CD4-positive, alpha-beta T cell (primary cell): ENCODE data around the gene POU6F1. TPM values are rescaled to one million over a fixed set of nuclear protein-coding genes. Genes with fewer than 3 reads are reported as not detected.
A peak's percentile ranks its signal among the peaks of the same experiment; 100 is the strongest.

Experiments
- ATAC-seq: fragments of 200-7000 bp; cut with Tn5 transposase; one replicate; pipeline ENCODE4 v1.10.0; 2022; ENCODE audit warnings: mild to moderate bottlenecking; ENCODE audit not compliant: poor library complexity
- CTCF ChIA-PET: fragments of 350-600 bp; sonication (Branson Sonifier 250); formaldehyde crosslinking; loops from one replicate; lab custom pipeline; 2021; ENCODE audit warnings: antibody characterized with exemption, inconsistent platforms; lab: Charles Lee
- POLR2A ChIA-PET: fragments of 350-600 bp; sonication (Branson Sonifier 250); formaldehyde crosslinking; loops from one replicate; lab custom pipeline; 2021; ENCODE audit warnings: antibody characterized with exemption, inconsistent platforms; lab: Charles Lee
- DNase-seq, 14 experiments: peaks; one replicate each; pipeline ENCODE4 v3.0.0-alpha.2; 2013 to 2020; ENCODE audit warnings: mixed read lengths in 2 of 14
- H3K27ac ChIP-seq, 2 donors: one replicate each; pipeline versions ENCODE4 v1.5.1 to v1.7.0; 2013; ENCODE audit warnings: low read length in 2 of 2, low read depth in 1 of 2, mild to moderate bottlenecking in 1 of 2
- H3K27me3 ChIP-seq, 2 experiments: 1 replicate in 1 of 2; 2 replicates in 1 of 2; pipeline versions ENCODE4 v1.6.1 to v1.7.0; 2013; ENCODE audit warnings: low read length in 2 of 2, control low read depth in 1 of 2, mild to moderate bottlenecking in 1 of 2, moderate library complexity in 1 of 2; ENCODE audit not compliant: insufficient read depth in 2 of 2, control insufficient read depth in 1 of 2
- H3K36me3 ChIP-seq: one replicate; pipeline ENCODE4 v1.6.1; 2013; ENCODE audit warnings: low read length, control low read depth; ENCODE audit not compliant: insufficient read depth
- H3K4me1 ChIP-seq: one replicate; pipeline ENCODE4 v1.6.1; 2013; ENCODE audit warnings: low read length, control low read depth; ENCODE audit not compliant: insufficient read depth
- H3K4me3 ChIP-seq: one replicate; pipeline ENCODE4 v1.5.1; 2013; ENCODE audit warnings: mild to moderate bottlenecking, low read length, moderate library complexity
- H3K9me3 ChIP-seq, 2 experiments: 1 replicate in 1 of 2; 2 replicates in 1 of 2; pipeline versions ENCODE4 v1.6.1 to v1.7.0; 2013; ENCODE audit warnings: low read length in 2 of 2, mild to moderate bottlenecking in 2 of 2, control low read depth in 1 of 2, moderate library complexity in 1 of 2; ENCODE audit not compliant: control insufficient read depth in 1 of 2, insufficient read depth in 1 of 2
- H3K27ac Mint-ChIP-seq: one replicate; pipeline ENCODE4 v1.8.0; 2020; ENCODE audit warnings: mixed read lengths
- H3K27me3 Mint-ChIP-seq: one replicate; pipeline ENCODE4 v1.8.0; 2021; ENCODE audit warnings: mixed read lengths
- H3K36me3 Mint-ChIP-seq: one replicate; pipeline ENCODE4 v1.8.0; 2021; ENCODE audit warnings: low read depth, mixed read lengths
- H3K4me1 Mint-ChIP-seq: one replicate; pipeline ENCODE4 v1.8.0; 2021; ENCODE audit warnings: low read depth, mixed read lengths
- H3K4me3 Mint-ChIP-seq: one replicate; pipeline ENCODE4 v1.8.0; 2020; ENCODE audit warnings: mild to moderate bottlenecking, mixed read lengths
- H3K9me3 Mint-ChIP-seq: one replicate; pipeline ENCODE4 v1.8.0; 2020; ENCODE audit warnings: mixed read lengths
- CTCF ChIP-seq: fragments of 200-600 bp; IDR thresholded peaks from one replicate; pipeline ENCODE4 v1.8.0; 2022; ENCODE audit warnings: antibody characterized with exemption, mild to moderate bottlenecking
- intact Hi-C, 2 experiments: fragments of 100-400 bp; cut with DNase I in 1 of 2; cut with micrococcal nuclease in 1 of 2; formaldehyde crosslinking; loops; one replicate each; pipeline versions ENCODE4 v1.15.1 to v1.9.0; 2023 to 2025; cut with DNase I, micrococcal nuclease
- total RNA-seq, 174 experiments: library from RNA in 2 of 174; stranded (reverse) in 2 of 174; gene quantifications; one replicate each; pipeline ENCODE4 v1.2.3 and lab custom pipeline; 2021 to 2026

Gene POU6F1
- total RNA-seq, 2 experiments from 2014 or later: 31.7 to 36.8 TPM

GRCh38 chr12:51208016-51208660 is 9.7 kb downstream of the POU6F1 start:
- ChIA-PET CTCF (no interaction called here), POLR2A (no interaction called here)
- no peaks in the 10 kb centered on the region for H3K9me3 ChIP-seq
- H3K27me3 ChIP-seq: no peaks in the 10 kb centered on the region
- DNase-seq (no peak), ATAC-seq (no peak)
- Mint-ChIP-seq H3K36me3 (peaks cover 28% of the 10 kb centered on the region), H3K4me1 (peaks cover 11% of the 10 kb centered on the region), H3K4me3 (no peak overlapping the region), H3K27me3 (no peaks in the 10 kb centered on the region), H3K9me3 (no peaks in the 10 kb centered on the region), H3K27ac (no peak overlapping the region)
- intact Hi-C loops: no loop called here
- peaks cover 9% of the 10 kb centered on the region for H3K36me3 ChIP-seq
- TF ChIP-seq CTCF: no peak
- no peak overlapping the region for H3K4me3 ChIP-seq
- no peak overlapping the region for H3K27ac ChIP-seq
- H3K4me1 ChIP-seq: peaks cover 8% of the 10 kb centered on the region

GRCh38 chr12:51205350-51205749 is 12.5 kb downstream of the POU6F1 start:
- Histone ChIP-seq H3K4me1 (peaks cover 14% of the 10 kb centered on the region), H3K9me3 (no peaks in the 10 kb centered on the region), H3K36me3 (peaks cover 3% of the 10 kb centered on the region), H3K4me3 (no peak overlapping the region), H3K27me3 (no peaks in the 10 kb centered on the region), H3K27ac (no peak overlapping the region)
- no peak for TF ChIP-seq CTCF
- ChIA-PET CTCF (no interaction called here), POLR2A (interaction anchor here (2.8 kb wide), 1 partner anchor 13 kb away, joined by 20 read pairs; the partner anchor contains the start of gene POU6F1)
- ATAC-seq (no peak), DNase-seq (no peak)
- Mint-ChIP-seq H3K4me1 (peaks cover 27% of the 10 kb centered on the region), H3K4me3 (no peak overlapping the region), H3K27ac (no peak overlapping the region), H3K36me3 (peaks cover 27% of the 10 kb centered on the region), H3K9me3 (no peaks in the 10 kb centered on the region), H3K27me3 (no peaks in the 10 kb centered on the region)
- intact Hi-C loops: no loop called here

GRCh38 chr12:51202718-51203117 is 15.1 kb downstream of the POU6F1 start:
- TF ChIP-seq CTCF: no peak
- Histone ChIP-seq H3K36me3 (peaks cover 6% of the 10 kb centered on the region), H3K27me3 (no peaks in the 10 kb centered on the region), H3K27ac (peak overlapping the region in 1 of 2 donors; percentile 46), H3K4me1 (peaks cover 14% of the 10 kb centered on the region), H3K4me3 (no peak overlapping the region), H3K9me3 (no peaks in the 10 kb centered on the region)
- H3K27ac Mint-ChIP-seq: peak overlapping the region; percentile 81
- peak overlapping the region; percentile 48 for H3K4me3 Mint-ChIP-seq
- POLR2A ChIA-PET: interaction anchor here (2.8 kb wide), 1 partner anchor 15 kb away, joined by 20 read pairs; the partner anchor contains the start of gene POU6F1
- ATAC-seq (peak; percentile 84), DNase-seq (peak in 4 of 14 experiments; percentile 24 to 46 (median 37))
- no peaks in the 10 kb centered on the region for H3K9me3 Mint-ChIP-seq
- H3K4me1 Mint-ChIP-seq: peaks cover 23% of the 10 kb centered on the region
- CTCF ChIA-PET: no interaction called here
- peaks cover 14% of the 10 kb centered on the region for H3K36me3 Mint-ChIP-seq
- intact Hi-C loops: no loop called here
- H3K27me3 Mint-ChIP-seq: no peaks in the 10 kb centered on the region
